Lower leg skin (tissue), 4 donors: ENCODE data around the gene DBN1. TPM values are rescaled to one million over a fixed set of nuclear protein-coding genes. Genes with fewer than 3 reads are reported as not detected.

ENCODE experiments used
- DNase-seq, 2 donors: peaks; one replicate each; pipeline ENCODE4 v3.0.0-alpha.2; 2019; ENCODE audit warnings: low spot score in 2 of 2
- H3K4me3 ChIP-seq: fragments of 200-600 bp; sonication (generic); 2 replicates; pipeline ENCODE4 v1.5.1; 2017; ENCODE audit warnings: mild to moderate bottlenecking, low read depth; ENCODE audit not compliant: poor library complexity, severe bottlenecking
- POLR2A ChIP-seq, 2 donors: fragments of 450-650 bp; IDR thresholded peaks; one replicate each; pipeline ENCODE4 v1.6.1; 2016 to 2017; ENCODE audit warnings: antibody characterized with exemption in 2 of 2, mild to moderate bottlenecking in 1 of 2, moderate library complexity in 1 of 2
- WGBS, 2 donors: methylation state at CpG; one replicate each; pipeline ENCODE4 v1.1.5; 2018; 5-methylcytosine and 5-hydroxymethylcytosine counted together
- intact Hi-C: fragments of 100-400 bp; cut with DNase I; formaldehyde crosslinking; loops from one replicate; pipeline ENCODE4 v1.15.0; 2023; ENCODE audit warnings: low total_unique reads
- total RNA-seq, 4 donors: library from RNA; depleted of rRNA; stranded (reverse); fragments of >200 nt; gene quantifications; one replicate each; pipeline ENCODE4 v1.1.0, GENCODE V29; 2016
- TF ChIP-seq, protein P1 (sequence below), 3 donors: fragments of 450-650 bp; IDR thresholded peaks; one replicate each; pipeline ENCODE4 v1.5.1; 2016; ENCODE audit warnings: antibody characterized with exemption in 3 of 3, mild to moderate bottlenecking in 3 of 3, moderate library complexity in 2 of 3

DBN1 gene
- total RNA-seq, 4 donors from 2014 or later, result 14.0 to 65.5 (median 27.6) TPM

DNA sequence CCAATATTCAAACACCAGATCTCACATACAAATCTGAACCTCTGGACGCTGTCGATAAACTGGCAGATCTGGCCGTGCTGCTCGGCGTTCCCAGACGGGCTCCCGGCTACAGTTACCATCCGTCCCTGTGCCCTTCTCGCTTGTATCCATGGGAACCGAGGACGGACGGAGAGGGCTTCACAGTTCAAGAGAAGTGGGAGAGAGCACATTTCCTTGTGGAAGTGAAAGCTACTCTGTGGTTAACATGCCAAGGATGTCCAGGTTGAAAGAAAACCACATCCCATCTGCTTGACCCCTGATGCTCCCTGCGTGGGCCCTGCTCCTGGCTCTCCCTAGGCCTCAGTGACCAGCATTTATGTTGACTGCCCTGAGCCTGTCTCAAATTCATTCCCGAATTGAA is 6.3 kb upstream of the DBN1 start:
- no peak overlapping the region for H3K4me3 ChIP-seq
- WGBS, 2 donors, result 49 to 52% methylated on average over 14 of the region's 14 CpGs
- TF ChIP-seq, protein P1, sequence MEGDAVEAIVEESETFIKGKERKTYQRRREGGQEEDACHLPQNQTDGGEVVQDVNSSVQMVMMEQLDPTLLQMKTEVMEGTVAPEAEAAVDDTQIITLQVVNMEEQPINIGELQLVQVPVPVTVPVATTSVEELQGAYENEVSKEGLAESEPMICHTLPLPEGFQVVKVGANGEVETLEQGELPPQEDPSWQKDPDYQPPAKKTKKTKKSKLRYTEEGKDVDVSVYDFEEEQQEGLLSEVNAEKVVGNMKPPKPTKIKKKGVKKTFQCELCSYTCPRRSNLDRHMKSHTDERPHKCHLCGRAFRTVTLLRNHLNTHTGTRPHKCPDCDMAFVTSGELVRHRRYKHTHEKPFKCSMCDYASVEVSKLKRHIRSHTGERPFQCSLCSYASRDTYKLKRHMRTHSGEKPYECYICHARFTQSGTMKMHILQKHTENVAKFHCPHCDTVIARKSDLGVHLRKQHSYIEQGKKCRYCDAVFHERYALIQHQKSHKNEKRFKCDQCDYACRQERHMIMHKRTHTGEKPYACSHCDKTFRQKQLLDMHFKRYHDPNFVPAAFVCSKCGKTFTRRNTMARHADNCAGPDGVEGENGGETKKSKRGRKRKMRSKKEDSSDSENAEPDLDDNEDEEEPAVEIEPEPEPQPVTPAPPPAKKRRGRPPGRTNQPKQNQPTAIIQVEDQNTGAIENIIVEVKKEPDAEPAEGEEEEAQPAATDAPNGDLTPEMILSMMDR (IDR thresholded peaks at IDR 0.05), result no peak
- TF ChIP-seq POLR2A (IDR thresholded peaks at IDR 0.05), result no peak
- intact Hi-C loops, result no loop called here
- DNase-seq, result no peak

DNA sequence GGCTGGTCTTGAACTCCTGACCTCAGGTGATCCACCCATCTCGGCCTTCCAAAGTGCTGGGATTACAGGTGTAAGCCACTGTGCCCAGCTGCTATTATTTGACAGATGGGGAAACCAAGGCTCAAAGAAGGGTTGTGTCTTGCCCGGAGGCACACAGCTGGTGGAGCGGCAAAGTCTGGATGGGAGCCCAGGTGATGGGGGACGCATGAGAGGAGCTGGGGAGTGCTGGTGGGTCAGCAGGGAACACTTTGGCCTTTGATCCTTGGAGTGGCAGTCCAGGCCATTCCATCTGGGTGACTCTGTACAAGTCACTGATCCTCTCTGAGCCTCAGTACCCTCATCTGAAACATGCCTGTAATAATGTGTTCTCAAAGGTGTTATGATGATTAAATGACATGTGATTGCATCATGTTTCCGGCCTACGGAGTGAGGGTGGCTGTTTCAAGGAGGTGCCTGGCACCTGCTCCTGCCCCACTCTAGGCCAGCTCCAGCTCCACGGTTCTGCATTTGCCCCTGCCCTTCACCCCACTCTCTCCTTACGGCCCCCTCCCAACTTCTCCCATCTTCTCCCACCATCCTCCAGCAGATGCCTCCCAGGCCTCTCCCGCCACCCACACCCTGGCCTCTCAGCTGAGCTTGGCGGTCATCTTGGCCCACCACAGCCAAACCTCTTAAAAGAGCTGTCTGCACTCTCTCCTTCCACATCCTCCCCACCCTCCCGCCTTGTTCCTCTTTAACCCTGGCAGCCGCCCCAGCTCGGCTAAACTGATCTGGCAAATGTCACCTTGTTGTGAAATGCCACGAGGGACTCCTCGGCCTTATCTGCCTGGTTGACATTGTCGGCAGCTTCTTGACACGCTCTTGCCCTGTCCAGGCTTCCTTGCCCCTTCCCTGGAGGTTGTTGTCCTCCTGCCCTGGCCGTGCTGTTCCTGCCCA is 5.5 kb upstream of the DBN1 start:
- peak; percentile 86 to 96 for DNase-seq
- intact Hi-C loops, result no loop called here
- no peak overlapping the region for H3K4me3 ChIP-seq
- 30 to 31% methylated on average over 18 of the region's 18 CpGs for WGBS, 2 donors
- no peak for TF ChIP-seq POLR2A (IDR thresholded peaks at IDR 0.05)
- TF ChIP-seq, protein P1 (IDR thresholded peaks at IDR 0.05), result no peak

DNA sequence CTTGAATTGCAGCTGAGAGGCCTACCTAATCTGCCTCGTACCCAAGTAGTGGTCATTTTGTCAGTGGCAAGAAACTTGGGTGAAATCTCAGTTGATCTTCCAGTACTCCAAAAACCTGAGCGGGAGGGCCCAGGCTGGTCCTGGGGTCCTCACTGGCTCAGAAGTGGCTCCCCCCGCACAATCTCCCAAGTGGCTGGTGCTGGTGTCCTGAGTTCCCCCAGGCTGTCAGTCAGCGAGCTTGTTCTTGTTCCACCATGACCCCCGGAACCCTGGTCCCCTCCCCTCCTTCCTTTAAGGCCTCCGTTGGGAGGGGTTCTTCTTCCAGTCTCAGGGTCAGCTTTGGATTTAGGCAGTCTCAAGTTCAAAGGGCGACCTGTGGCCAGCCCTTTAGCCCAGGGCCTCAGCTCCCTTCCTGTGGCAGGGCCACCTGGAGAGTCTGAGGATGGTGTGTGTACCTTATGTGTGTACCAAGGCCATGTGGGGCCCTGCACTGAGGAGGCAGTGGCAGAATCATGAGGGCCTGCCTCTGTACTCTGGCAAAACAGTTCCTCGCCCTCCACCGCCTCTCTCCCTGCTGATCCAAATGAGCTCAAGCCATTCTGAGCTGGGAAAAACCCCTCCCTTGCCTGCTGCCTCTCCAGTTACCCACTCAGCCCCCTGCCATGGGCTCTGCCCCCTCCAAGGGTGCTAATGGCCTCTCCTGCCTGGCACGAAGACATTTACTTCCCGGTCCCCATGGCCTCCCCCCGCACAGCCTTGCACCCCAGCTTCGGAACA is 4.5 kb upstream of the DBN1 start:
- no peak for TF ChIP-seq POLR2A (IDR thresholded peaks at IDR 0.05)
- TF ChIP-seq, protein P1 (IDR thresholded peaks at IDR 0.05), result no peak
- DNase-seq, result no peak
- 97% methylated on average over 13 of the region's 13 CpGs for WGBS, 2 donors
- H3K4me3 ChIP-seq, result no peak overlapping the region
- intact Hi-C loops, result no loop called here

DNA sequence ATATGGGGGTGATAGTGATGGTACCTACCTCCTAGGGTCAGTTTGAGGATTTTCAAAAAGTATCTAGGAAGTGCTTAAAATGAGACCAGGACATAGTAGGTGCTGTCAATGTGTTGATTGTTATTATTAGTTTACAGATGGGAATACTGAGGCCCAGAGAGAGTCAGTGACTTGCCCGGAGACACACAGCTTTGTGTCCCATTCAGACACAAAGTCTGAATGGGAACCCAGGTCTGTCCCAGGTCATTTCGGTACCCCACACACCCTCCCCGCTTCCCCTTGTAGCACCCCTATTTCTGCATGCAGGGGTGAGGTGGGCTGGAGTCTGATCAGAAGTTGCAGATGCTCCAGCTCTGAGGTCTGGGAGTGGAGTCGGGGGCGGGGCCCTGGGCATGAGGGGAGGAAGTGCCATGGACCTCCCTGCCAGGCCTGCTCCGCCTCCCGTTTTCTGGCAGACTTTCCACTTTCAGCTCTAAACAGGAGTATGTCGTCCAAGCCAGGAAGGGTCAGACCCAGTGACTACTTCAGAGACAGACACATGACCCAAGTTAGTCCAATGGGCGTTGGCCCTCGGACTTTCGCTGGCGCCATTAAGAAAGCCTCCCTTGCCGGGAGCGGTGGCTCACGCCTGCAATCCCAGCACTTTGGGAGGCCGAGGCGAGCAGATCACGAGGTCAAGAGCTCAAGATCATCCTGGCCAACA is 3.2 kb upstream of the DBN1 start:
- intact Hi-C loops, result no loop called here

More for the DNA sequence above, 3.2 kb upstream of the DBN1 start:
- no peak overlapping the region for H3K4me3 ChIP-seq
- TF ChIP-seq, protein P1 (IDR thresholded peaks at IDR 0.05), result no peak
- TF ChIP-seq POLR2A (IDR thresholded peaks at IDR 0.05), result no peak
- DNase-seq, result peak in 1 of 2 donors; percentile 72
- WGBS, 2 donors, result 70 to 85% methylated on average over 15 to 18 of the region's 18 CpGs
